Measurements from ENCODE around the gene TMTC1. TPM values are rescaled to one million over a fixed set of nuclear protein-coding genes. Genes with fewer than 3 reads are reported as not detected.

The TMTC1 gene
- polyA plus RNA-seq, 4 donors, result 28.5 to 32.8 (median 29.7) TPM

DNA sequence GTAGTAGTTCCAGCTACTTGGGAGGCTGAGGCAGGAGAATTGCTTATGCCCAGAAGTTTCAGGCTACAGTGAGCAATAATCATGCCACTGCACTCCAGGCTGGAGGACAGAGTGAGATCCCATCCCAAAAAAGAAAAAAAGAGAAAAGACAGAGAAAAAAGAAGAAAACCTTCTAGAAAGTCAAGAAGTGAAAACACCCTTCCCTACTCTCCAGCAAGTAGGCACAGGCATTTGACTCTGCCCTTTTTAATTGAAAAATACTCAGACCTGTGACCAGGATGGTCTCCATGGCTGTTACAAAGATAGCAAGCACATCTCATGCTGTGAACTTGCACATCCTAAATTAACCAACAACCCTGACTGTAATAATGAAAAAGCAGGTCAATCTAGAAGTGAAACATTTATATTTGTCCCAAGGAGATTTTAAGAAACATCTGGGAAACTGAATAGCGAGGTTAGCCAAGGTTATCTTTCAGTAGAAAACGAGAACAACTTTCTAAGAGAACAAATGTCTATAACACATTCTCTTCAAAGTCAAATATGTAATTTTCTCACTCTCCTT lies 2.0 kb downstream of the TMTC1 start:
- DNase-seq (ENCODE audit: low read depth in 4 of 4, low spot score in 3 of 4), result no peak

- no peak for DNase-seq (ENCODE audit: low read depth in 4 of 4, low spot score in 3 of 4)
Observed at GRCh38 chr12:29781188-29781587, 2.6 kb downstream of the TMTC1 start.

- DNase-seq (ENCODE audit: low read depth in 4 of 4, low spot score in 3 of 4), result no peak
Observed at GRCh38 chr12:29780084-29780483, 3.7 kb downstream of the TMTC1 start.

DNA sequence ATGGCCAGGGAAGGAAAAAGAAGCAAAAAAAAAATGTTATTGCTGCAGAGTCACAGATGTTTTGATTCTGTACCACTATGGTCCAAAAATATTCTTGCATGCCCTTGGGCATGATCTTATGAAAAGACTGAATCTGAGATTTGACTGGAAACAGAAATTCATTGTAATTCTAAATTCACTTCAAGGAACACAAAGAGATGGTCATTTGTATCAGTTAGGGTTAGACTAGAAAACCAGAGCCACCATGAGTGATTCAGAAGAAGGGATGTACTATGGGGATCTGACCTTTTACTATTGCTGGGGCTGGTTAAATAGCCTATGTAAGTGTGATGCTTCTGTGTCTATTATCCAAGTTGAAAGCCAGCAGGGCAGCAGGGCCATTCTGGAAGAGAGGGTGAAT lies 5.2 kb downstream of the TMTC1 start:
- no peak for DNase-seq (ENCODE audit: low read depth in 4 of 4, low spot score in 3 of 4)

DNA sequence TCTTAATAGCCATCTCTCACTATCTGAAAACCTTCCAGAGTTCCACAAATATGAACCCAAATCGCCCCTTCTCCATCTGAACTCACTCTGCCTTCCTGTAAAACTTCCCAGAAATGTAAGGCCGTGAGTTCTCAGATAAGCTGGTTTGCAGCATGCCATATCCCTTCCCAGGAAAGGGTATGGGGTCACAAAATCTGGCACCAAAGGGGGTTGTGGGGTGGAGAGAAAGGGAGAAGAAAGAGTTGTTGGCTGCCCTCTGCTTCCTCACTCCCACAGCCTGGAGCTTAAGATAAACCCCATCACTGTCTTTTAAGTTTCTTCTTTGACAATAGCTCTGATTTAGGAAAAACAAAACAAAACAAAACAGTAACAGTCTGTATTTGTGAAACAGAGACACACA lies 10.7 kb downstream of the TMTC1 start:
- DNase-seq (ENCODE audit: low read depth in 4 of 4, low spot score in 3 of 4), result no peak

DNA sequence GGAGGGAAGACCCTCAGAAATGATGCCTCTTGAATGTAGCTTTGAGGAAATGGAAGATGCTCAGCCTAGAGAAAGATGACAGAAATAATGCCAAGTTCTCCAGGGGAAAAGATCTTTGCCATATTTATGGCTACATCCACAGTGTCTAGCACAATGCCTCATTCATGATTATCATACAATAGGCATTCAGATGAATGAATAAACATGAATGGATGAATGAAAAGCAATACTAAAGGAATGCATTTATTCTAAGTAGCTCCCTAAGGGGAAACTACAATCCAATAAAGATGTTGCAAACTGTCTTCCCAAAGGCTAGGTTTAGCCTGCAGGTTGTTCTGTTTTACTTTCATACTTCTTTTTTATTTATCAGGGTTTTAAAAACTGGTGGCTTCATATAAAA lies 12.0 kb downstream of the TMTC1 start:
- DNase-seq (ENCODE audit: low read depth in 4 of 4, low spot score in 3 of 4), result no peak

- DNase-seq (ENCODE audit: low read depth in 4 of 4, low spot score in 3 of 4), result no peak
Observed at GRCh38 chr12:29771165-29771564, 12.6 kb downstream of the TMTC1 start.

- DNase-seq (ENCODE audit: low read depth in 4 of 4, low spot score in 3 of 4), result no peak
Observed at GRCh38 chr12:29769162-29769858, 14.4 kb downstream of the TMTC1 start.

DNA sequence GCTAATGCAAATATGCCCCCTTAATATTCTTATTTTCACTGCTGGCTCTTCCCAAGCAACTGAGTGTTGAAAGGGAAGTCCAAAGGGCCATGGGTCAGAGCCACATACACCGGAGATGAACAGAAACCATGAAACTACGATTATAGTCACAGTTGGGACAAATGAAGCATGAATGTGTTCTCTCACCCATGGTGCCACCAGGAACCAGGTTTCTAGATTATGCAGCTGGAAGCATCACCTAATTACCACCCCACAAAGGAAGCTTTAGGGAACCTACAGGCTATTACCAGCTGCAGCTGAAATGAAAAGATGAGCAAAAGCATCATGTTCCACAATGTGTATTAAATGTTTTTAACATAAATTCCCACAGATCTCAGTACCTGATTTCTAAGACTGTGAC lies 15.4 kb downstream of the TMTC1 start:
- DNase-seq (ENCODE audit: low read depth in 4 of 4, low spot score in 3 of 4), result no peak

DNA sequence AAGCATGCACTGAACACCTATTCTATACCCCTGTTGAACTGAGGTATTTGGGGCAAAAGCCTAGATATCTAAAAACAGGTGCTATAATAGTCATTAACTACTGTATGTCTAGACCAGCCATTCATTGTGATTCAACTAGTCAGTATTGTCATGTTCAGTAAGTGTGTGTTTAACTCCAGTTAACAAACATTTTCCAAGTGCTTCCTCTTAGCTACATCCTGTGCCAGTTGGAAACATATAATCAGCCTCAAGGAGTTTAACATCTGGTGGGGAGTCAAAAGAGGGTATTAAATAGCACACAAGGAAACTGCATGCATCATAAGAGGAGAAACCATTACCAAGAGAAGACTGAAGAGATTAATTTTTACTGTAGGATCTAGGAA lies 20.4 kb downstream of the TMTC1 start:
- no peak for DNase-seq (ENCODE audit: low read depth in 4 of 4, low spot score in 3 of 4)

GRCh38 chr12:29762637-29763300 lies 21.0 kb downstream of the TMTC1 start:
- no peak for DNase-seq (ENCODE audit: low read depth in 4 of 4, low spot score in 3 of 4)

GRCh38 chr12:29759950-29760349 lies 23.8 kb downstream of the TMTC1 start:
- DNase-seq (ENCODE audit: low read depth in 4 of 4, low spot score in 3 of 4), result no peak

- DNase-seq (ENCODE audit: low read depth in 4 of 4, low spot score in 3 of 4), result no peak
Observed at GRCh38 chr12:29756741-29757390, 26.9 kb downstream of the TMTC1 start.

- DNase-seq (ENCODE audit: low read depth in 4 of 4, low spot score in 3 of 4), result no peak
Observed at GRCh38 chr12:29754235-29755189, 29.2 kb downstream of the TMTC1 start.

DNA sequence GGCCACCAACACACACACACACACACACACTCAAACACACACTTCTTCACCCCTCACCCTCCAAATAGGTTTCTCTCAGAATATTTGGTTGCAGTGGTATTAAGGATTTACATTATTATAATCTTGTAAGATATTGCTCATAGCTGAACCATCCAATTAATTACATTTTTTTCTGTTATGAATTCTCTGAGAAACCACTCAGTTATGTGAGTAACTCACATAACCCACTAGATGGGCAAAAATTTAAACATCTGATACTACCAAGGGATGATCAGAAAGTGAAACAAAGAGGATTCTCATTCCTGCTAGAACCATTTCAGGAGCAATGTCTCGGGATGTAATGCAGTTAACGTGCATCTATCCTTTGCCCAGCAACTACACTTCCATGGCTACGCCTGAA lies 31.6 kb downstream of the TMTC1 start:
- DNase-seq (ENCODE audit: low read depth in 4 of 4, low spot score in 3 of 4), result no peak

GRCh38 chr12:29751676-29752075 lies 32.1 kb downstream of the TMTC1 start:
- DNase-seq (ENCODE audit: low read depth in 4 of 4, low spot score in 3 of 4), result no peak

DNA sequence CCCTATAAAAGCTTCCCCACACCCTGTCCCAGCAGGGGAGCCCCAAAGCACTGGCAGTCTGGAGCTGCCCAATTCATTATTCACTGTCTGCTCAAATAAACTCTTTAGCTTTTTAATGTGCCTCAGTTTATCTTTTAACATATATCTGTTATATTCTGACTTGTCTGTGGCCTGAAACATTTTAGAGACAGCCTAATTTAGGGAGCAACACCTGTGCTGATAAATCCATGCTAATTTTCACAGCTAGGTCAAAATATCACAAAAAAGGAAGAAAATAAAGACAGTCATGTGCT lies 32.9 kb downstream of the TMTC1 start:
- DNase-seq (ENCODE audit: low read depth in 4 of 4, low spot score in 3 of 4), result no peak

- no peak for DNase-seq (ENCODE audit: low read depth in 4 of 4, low spot score in 3 of 4)
Observed at GRCh38 chr12:29750131-29750927, 33.4 kb downstream of the TMTC1 start.

GRCh38 chr12:29744365-29744764 lies 39.4 kb downstream of the TMTC1 start:
- DNase-seq (ENCODE audit: low read depth in 4 of 4, low spot score in 3 of 4), result no peak

DNA sequence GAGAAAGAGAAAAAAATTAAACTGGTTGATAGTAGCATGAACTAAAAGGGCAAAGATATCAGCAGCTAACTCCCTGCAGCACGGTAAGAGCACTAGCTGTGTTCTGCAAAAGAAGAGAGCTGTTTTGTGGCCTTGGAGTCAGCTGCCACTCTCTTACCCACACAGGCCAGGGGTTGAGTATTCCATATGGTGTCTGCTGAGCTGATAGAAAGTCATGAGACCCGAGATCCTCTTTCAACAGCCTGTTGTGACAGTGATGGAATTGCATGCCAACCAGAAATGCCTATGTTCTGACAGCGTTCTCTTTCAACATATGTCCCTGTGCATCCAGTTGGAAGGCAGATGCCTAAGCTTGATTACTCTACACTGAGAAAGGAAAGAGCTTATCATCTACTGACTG lies 39.9 kb downstream of the TMTC1 start:
- no peak for DNase-seq (ENCODE audit: low read depth in 4 of 4, low spot score in 3 of 4)

All from right renal pelvis (tissue), 4 donors.